C4-2B (cell line): ENCODE data around the gene SORCS2.

ENCODE experiments used
- CTCF ChIP-seq: fragments of 450-650 bp; conservative IDR thresholded peaks from 2 replicates; pipeline ENCODE4 v1.5.1; 2017; ENCODE audit warnings: mild to moderate bottlenecking
- ZFX ChIP-seq: fragments of 450-650 bp; IDR thresholded peaks from 2 replicates; pipeline ENCODE4 v1.6.1; 2017

GRCh38 chr4:7403001-7403400 is 210.7 kb downstream of the SORCS2 start:
- TF ChIP-seq CTCF (no peak), ZFX (no peak)
